DOHH2 (cell line): ENCODE measurements around the gene XKRX.

Experiments used
- CTCF ChIP-seq: fragments of 200-600 bp; sonication (generic); IDR thresholded peaks from one replicate; pipeline ENCODE4 v1.5.1; 2014; ENCODE audit warnings: antibody characterized with exemption, mild to moderate bottlenecking, low read depth, low read length; ENCODE audit not compliant: poor library complexity, severe bottlenecking
- EZH2phosphoT487 ChIP-seq: fragments of 200-600 bp; sonication (generic); IDR thresholded peaks from 2 replicates; pipeline ENCODE4 v1.6.1; 2017; ENCODE audit warnings: borderline replicate concordance, mild to moderate bottlenecking, antibody characterized with exemption, low read length, moderate library complexity, mixed read lengths

DNA sequence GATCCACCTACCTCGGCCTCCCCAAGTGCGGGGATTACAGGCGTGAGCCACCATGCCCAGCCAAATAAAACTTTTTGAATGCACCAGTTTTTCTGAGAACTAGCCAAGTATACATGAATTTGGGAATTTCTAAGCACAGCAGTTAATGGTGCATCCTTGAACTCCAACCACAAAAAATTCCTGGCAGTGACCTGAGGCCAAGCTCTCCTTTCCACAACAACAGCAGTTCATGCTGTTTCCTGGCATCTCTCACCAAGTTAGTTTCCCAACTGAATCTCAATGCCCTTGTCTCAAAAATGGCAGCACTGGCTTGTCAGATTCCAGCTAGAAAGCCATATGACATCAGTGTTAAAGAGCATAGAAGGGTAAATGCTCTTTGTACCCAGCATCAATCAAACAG is 15.9 kb upstream of the XKRX start:
- TF ChIP-seq CTCF (no peak), EZH2phosphoT487 (no peak)
